Small intestine (tissue), 7 donors: ENCODE results near the gene CINP. TPM values are rescaled to one million over a fixed set of nuclear protein-coding genes. Genes with fewer than 3 reads are reported as not detected.

ENCODE experiments used
- DNase-seq, 2 donors: peaks; one replicate each; pipeline versions ENCODE4 v3.0.0 to v3.0.0-alpha.2; 2013
- FAIRE-seq: peaks from 2 replicates; lab custom pipeline; 2012; peaks lifted over from hg19 to GRCh38; lab: Jason Lieb, UNC
- H3K27ac ChIP-seq, 3 donors: one replicate each; pipeline ENCODE4 v1.5.1; 2013; ENCODE audit warnings: low read length in 2 of 3, mild to moderate bottlenecking in 2 of 3, control low read depth in 1 of 3, inconsistent platforms in 1 of 3, low read depth in 1 of 3, moderate library complexity in 1 of 3
- H3K27me3 ChIP-seq, 3 donors: one replicate each; pipeline ENCODE4 v1.6.1; 2013; ENCODE audit warnings: low read length in 3 of 3, inconsistent platforms in 1 of 3; ENCODE audit not compliant: control insufficient read depth in 3 of 3, insufficient read depth in 3 of 3
- H3K36me3 ChIP-seq, 3 donors: one replicate each; pipeline ENCODE4 v1.6.1; 2013; ENCODE audit warnings: low read length in 3 of 3, inconsistent platforms in 1 of 3, low read depth in 1 of 3, mild to moderate bottlenecking in 1 of 3, moderate library complexity in 1 of 3; ENCODE audit not compliant: control insufficient read depth in 3 of 3, insufficient read depth in 2 of 3
- H3K4me1 ChIP-seq, 3 donors: one replicate each; pipeline ENCODE4 v1.6.1; 2013; ENCODE audit warnings: low read length in 2 of 3, inconsistent platforms in 1 of 3, low read depth in 1 of 3, mild to moderate bottlenecking in 1 of 3, moderate library complexity in 1 of 3; ENCODE audit not compliant: control insufficient read depth in 3 of 3, insufficient read depth in 2 of 3
- H3K4me3 ChIP-seq, 3 donors: one replicate each; pipeline ENCODE4 v1.5.1; 2013; ENCODE audit warnings: low read length in 3 of 3, control low read depth in 1 of 3, inconsistent platforms in 1 of 3, low read depth in 1 of 3, mild to moderate bottlenecking in 1 of 3, moderate library complexity in 1 of 3
- H3K9me3 ChIP-seq, 2 donors: one replicate each; pipeline ENCODE4 v1.6.1; 2013; ENCODE audit warnings: low read depth in 1 of 2, low read length in 1 of 2; ENCODE audit not compliant: control insufficient read depth in 2 of 2, insufficient read depth in 1 of 2
- WGBS, 3 donors: extraction: QIAGEN DNeasy Blood & Tissue Kit; methylation state at CpG; one replicate each; pipeline ENCODE4 v1.1.7; 2013; 5-methylcytosine and 5-hydroxymethylcytosine counted together
- polyA plus RNA-seq, 4 donors: library from polyadenylated mRNA; stranded (reverse) in 3 of 4; unstranded in 1 of 4; fragments of 200-250 nt in 3 of 4; fragments of 120-200 nt in 1 of 4; gene quantifications; one replicate each; pipeline versions ENCODE4 v1.2.1 to v1.2.3, GENCODE V29; 2013
- donor health status: healthy with polysubstance abuse.
- donor health status: control.
- donor health status: control.
- donor health status: Bipolar disorder and iron deficiency.
- donor health status: healthy.

Gene CINP
- polyA plus RNA-seq, 4 donors: 30.9 to 39.7 (median 36.1) TPM

- H3K4me3 ChIP-seq: peak overlapping the region; percentile 36 to 74 (median 37)
- peaks cover 5 to 52% (median 7%) of the 10 kb centered on the region in 3 donors for H3K4me1 ChIP-seq
- H3K36me3 ChIP-seq: peaks cover 0 to 3% (median 0%) of the 10 kb centered on the region in 3 donors
- H3K9me3 ChIP-seq: no peaks in the 10 kb centered on the region
- 18 to 43% (median 32%) methylated on average over 12 of the region's 12 CpGs for WGBS, 3 donors
- H3K27ac ChIP-seq: peak overlapping the region; percentile 45 to 97 (median 85)
- H3K27me3 ChIP-seq: no peaks in the 10 kb centered on the region
- DNase-seq: peak; percentile 53 to 70
- no peak for FAIRE-seq
These were observed 45.0 kb downstream of the CINP start for GRCh38 chr14:102317564-102318248.

GRCh38 chr14:102316743-102317563, 45.7 kb downstream of the CINP start:
- Histone ChIP-seq H3K27me3 (no peaks in the 10 kb centered on the region), H3K9me3 (no peaks in the 10 kb centered on the region), H3K36me3 (no peaks in the 10 kb centered on the region), H3K4me1 (peaks cover 5 to 44% (median 5%) of the 10 kb centered on the region in 3 donors), H3K4me3 (peak overlapping the region; percentile 36 to 74 (median 37)), H3K27ac (peak overlapping the region; percentile 45 to 97 (median 85))
- 0 to 1% (median 1%) methylated on average over 54 of the region's 54 CpGs for WGBS, 3 donors
- FAIRE-seq (no peak), DNase-seq (peak; percentile 89 to 95)

- Histone ChIP-seq H3K9me3 (no peaks in the 10 kb centered on the region), H3K4me3 (peak overlapping the region; percentile 14 to 74 (median 36)), H3K27ac (peak overlapping the region; percentile 22 to 97 (median 25)), H3K36me3 (no peaks in the 10 kb centered on the region), H3K4me1 (peaks cover 2 to 38% (median 5%) of the 10 kb centered on the region in 3 donors), H3K27me3 (no peaks in the 10 kb centered on the region)
- FAIRE-seq (no peak), DNase-seq (no peak)
- 2 to 4% (median 3%) methylated on average over 10 of the region's 10 CpGs for WGBS, 3 donors
These were observed 46.4 kb downstream of the CINP start for GRCh38 chr14:102316338-102316742.

GRCh38 chr14:102315121-102315520, 47.6 kb downstream of the CINP start:
- FAIRE-seq (no peak), DNase-seq (no peak)
- Histone ChIP-seq H3K36me3 (no peaks in the 10 kb centered on the region), H3K4me1 (peaks cover under 1 to 26% (median 5%) of the 10 kb centered on the region in 3 donors), H3K4me3 (no peak overlapping the region), H3K27me3 (no peaks in the 10 kb centered on the region), H3K9me3 (no peaks in the 10 kb centered on the region), H3K27ac (no peak overlapping the region)
- WGBS, 3 donors: 91 to 93% (median 91%) methylated on average over 6 of the region's 6 CpGs

- 7 to 8% (median 7%) methylated on average over 52 of the region's 52 CpGs for WGBS, 3 donors
- no peak for FAIRE-seq
These were observed 48.3 kb downstream of the CINP start for GRCh38 chr14:102314242-102315011.

GRCh38 chr14:102304611-102305506, 57.8 kb downstream of the CINP start, which contains the start of gene MOK:
Gene MOK (minus strand): TSS chr14:102305164. CDS start chr14:102304968, 196 bp downstream.
- H3K36me3 ChIP-seq: no peaks in the 10 kb centered on the region
- H3K4me3 ChIP-seq: peak within 1 kb of the TSS; percentile 66 to 88 (median 75)
- no peaks in the 10 kb centered on the region for H3K27me3 ChIP-seq
- H3K4me1 ChIP-seq: peaks cover 0 to 2% (median 0%) of the 10 kb centered on the region in 3 donors
- H3K9me3 ChIP-seq: no peaks in the 10 kb centered on the region
- H3K27ac ChIP-seq: peak within 1 kb of the TSS in 2 of 3 donors; percentile 53 to 85
- DNase-seq (peak; percentile 99 to 100), FAIRE-seq (no peak)
- 0 to 1% (median 1%) methylated on average over 52 to 53 of the region's 53 CpGs for WGBS, 3 donors

More at GRCh38 chr14:102314242-102315011, 48.3 kb downstream of the CINP start:
- H3K27ac ChIP-seq: no peak overlapping the region
- no peaks in the 10 kb centered on the region for H3K36me3 ChIP-seq
- H3K27me3 ChIP-seq: no peaks in the 10 kb centered on the region
- DNase-seq: peak; percentile 81 to 90
- H3K4me1 ChIP-seq: peaks cover 0 to 25% (median 5%) of the 10 kb centered on the region in 3 donors
- H3K4me3 ChIP-seq: peak overlapping the region; percentile 31 to 61 (median 39)
- H3K9me3 ChIP-seq: no peaks in the 10 kb centered on the region

GRCh38 chr14:102303664-102304063, 59.0 kb downstream of the CINP start:
- DNase-seq: no peak
- FAIRE-seq: no peak
- Histone ChIP-seq H3K27me3 (no peaks in the 10 kb centered on the region), H3K4me3 (no peak overlapping the region), H3K9me3 (no peaks in the 10 kb centered on the region), H3K27ac (no peak overlapping the region), H3K36me3 (peaks cover 0 to 4% (median 0%) of the 10 kb centered on the region in 3 donors), H3K4me1 (peaks cover 0 to 2% (median 0%) of the 10 kb centered on the region in 3 donors)
- WGBS, 3 donors: 95 to 99% (median 96%) methylated on average over 3 of the region's 3 CpGs
